ENCODE measurements around the gene COPG2. TPM values are rescaled to one million over a fixed set of nuclear protein-coding genes. Genes with fewer than 3 reads are reported as not detected.

COPG2 gene
- total and polyA plus RNA-seq, 2 of the 13 experiments (the other 11 are each of a cell fraction or from before 2014, with no cell fraction given): 14.1 to 17.7 TPM

- in situ Hi-C loops (cut with HindIII; ENCODE audit: extremely low pct_ligation_motif_present, low pct_unique_long_range_greater_than_20kb): no loop called here
- DNase-seq (ENCODE audit: low spot score) (peak; percentile 78), FAIRE-seq (no peak), ATAC-seq (peak; percentile 97)
- intact Hi-C loops (cut with micrococcal nuclease; ENCODE audit: unreplicated experiment): loop anchor here (10.0 kb wide), 1 partner anchor 212 kb away; no protein-coding TSS in a partner anchor
- Histone ChIP-seq H3K79me2 (ENCODE audit: insufficient read depth, low read length) (peaks cover 5% of the 10 kb centered on the region), H3K9me3 (ENCODE audit: low read length) (no peaks in the 10 kb centered on the region), H3K4me1 (ENCODE audit: insufficient read depth, low read length) (peaks cover 10% of the 10 kb centered on the region), H3K9ac (ENCODE audit: insufficient read depth, low read depth, low read length) (peak overlapping the region; percentile 57), H3K4me3 (replicated peaks in 1 of 3; ENCODE audit: insufficient read depth in 1 of 3, low read depth in 2 of 3, low read length in 3 of 3) (peak overlapping the region; percentile 33 to 74 (median 69)), H4K20me1 (ENCODE audit: insufficient read depth, low read length) (no peaks in the 10 kb centered on the region), H3K27ac (ENCODE audit: extremely low read length, insufficient read depth, low read length) (peak overlapping the region; percentile 41), H3K4me2 (ENCODE audit: low read depth, low read length) (peak overlapping the region; percentile 75), H2AFZ (ENCODE audit: low read length) (no peak overlapping the region), H3K27me3 (ENCODE audit: control insufficient read depth in 1 of 2, insufficient read depth in 2 of 2, low read length in 2 of 2) (no peaks in the 10 kb centered on the region; a peak in 1 of 5 replicates), H3K36me3 (replicated peaks in 1 of 2; ENCODE audit: control insufficient read depth in 1 of 2, insufficient read depth in 2 of 2, low read length in 2 of 2) (no peaks in the 10 kb centered on the region)
- ChIA-PET CTCF (ENCODE audit: low intra/inter-chr PET ratio, low total read pairs) (no interaction called here), POLR2A (no interaction called here)
- BruUV-seq (replicated peaks): no TSS peak
- WGBS (ENCODE audit: low lambda C conversion rate): 28% methylated on average over 40 of the region's 67 CpGs
- TF ChIP-seq HMGXB3 (CRISPR knock-in tag; IDR thresholded peaks at IDR 0.05; ENCODE audit: borderline replicate concordance) (no peak; the same call in 1 of the 2 replicates), PRDM15 (CRISPR knock-in tag; IDR thresholded peaks at IDR 0.05) (no peak), CREB1 (IDR thresholded peaks at IDR 0.05) (no peak), CREB1 (CRISPR knock-in tag; IDR thresholded peaks at IDR 0.05) (no peak), SATB2 (CRISPR knock-in tag; IDR thresholded peaks at IDR 0.05) (0 out of 2 replicates have a peak, but pooled peaks have one; percentile 20), ZNF850 (CRISPR knock-in tag; conservative IDR thresholded peaks at IDR 0.05) (no peak), SSRP1 (CRISPR knock-in tag; IDR thresholded peaks at IDR 0.05) (no peak), FOXP1 (IDR thresholded peaks at IDR 0.05) (no peak), FOXP1 (CRISPR knock-in tag; IDR thresholded peaks at IDR 0.05) (no peak), GMEB1 (CRISPR knock-in tag; IDR thresholded peaks at IDR 0.05; ENCODE audit: borderline replicate concordance) (peak; percentile 49; the same call in 1 of the 2 replicates), LRRFIP1 (CRISPR knock-in tag; conservative IDR thresholded peaks at IDR 0.05) (no peak)
Observed at GRCh38 chr7:130486114-130486953, 182.2 kb downstream of the COPG2 start.
